HG02973 (cell line): ENCODE results near the gene PCNX1.

Source experiments
- ATAC-seq: cut with Tn5 transposase; IDR thresholded peaks from one replicate; pipeline ENCODE4 v1.9.1; 2021; ENCODE audit warnings: moderate library complexity; ENCODE audit not compliant: unreplicated experiment

PCNX1 gene

GRCh38 chr14:70955543-70956480 lies 48.6 kb downstream of the PCNX1 start:
- ATAC-seq = no peak

DNA sequence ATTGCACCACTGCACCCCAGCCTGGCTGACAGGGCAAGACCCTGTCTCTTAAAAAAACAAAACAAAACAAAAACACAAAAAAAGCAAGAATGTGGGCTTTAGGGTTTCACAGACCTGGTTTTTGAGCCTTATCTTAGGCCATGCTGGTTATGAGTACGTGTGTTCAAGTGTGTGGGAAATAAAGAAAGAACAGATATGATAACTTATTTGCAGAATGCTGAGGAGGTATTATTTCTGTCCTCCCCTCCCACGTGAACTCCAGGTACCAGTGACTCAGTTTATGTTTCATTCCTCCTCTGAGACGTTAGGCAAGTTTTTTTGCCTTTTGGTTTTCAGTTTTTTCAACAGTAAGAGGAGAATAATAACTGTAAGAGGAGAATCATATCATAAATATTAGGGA lies 49.3 kb downstream of the PCNX1 start:
- ATAC-seq = no peak

DNA sequence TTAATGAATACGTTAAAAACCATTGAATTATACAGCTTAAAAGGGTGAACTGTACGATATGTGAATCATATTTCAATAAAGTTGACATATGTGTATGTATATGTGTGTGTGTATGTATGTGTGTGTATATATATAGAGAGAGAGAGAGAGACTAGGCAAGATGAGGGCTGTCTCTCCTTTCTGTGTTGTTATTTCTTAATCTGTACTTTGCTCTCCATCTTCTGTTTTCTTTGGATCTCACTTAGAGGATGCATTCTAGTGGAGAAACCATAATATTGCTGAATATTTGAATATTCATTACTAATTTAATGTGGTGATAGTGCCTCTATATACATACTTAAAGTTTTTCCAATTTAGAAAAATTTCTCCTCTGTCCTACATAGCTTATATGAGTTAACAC lies 50.5 kb downstream of the PCNX1 start:
- ATAC-seq = no peak

- ATAC-seq = no peak
These were observed 55.7 kb downstream of the PCNX1 start for GRCh38 chr14:70962935-70963334.

DNA sequence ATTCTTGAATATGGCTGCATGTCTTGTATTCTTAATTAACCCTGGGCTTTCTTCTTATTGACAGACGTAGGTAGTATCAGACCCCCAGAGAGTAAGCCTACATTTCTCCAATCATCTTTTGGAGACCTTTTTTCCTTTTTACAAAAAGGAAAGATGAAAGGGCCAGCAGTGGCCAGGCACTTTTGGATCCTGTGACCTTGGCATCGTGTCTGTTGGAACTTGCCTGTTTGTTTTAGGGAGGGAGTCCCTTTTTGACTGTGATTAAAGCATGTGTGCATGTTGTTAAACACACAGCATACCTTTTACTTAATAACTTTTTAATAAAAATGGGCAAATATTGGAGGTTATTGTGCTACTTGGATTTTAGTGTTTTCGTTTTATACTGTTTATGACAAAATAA lies 57.2 kb downstream of the PCNX1 start:
- ATAC-seq = no peak

DNA sequence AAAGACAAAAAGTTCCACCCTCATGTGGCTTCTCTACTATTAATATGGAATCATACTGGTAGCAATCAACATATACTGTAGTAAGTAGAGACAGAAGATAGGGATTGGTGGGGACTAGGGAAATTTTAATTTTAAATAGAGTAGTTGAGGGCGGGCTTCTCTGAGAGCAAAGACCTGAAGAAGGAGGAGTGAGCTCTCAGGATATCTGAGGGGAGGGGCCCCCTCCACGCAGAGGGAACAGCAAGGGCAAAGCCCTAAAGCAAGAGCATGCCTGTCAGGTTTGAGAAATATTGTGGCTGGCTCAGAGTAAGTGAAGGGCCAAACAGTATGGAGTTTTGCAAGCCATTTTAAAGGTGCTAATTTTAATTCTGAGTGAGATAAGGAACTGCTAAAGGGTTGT lies 64.3 kb downstream of the PCNX1 start:
- no peak for ATAC-seq

DNA sequence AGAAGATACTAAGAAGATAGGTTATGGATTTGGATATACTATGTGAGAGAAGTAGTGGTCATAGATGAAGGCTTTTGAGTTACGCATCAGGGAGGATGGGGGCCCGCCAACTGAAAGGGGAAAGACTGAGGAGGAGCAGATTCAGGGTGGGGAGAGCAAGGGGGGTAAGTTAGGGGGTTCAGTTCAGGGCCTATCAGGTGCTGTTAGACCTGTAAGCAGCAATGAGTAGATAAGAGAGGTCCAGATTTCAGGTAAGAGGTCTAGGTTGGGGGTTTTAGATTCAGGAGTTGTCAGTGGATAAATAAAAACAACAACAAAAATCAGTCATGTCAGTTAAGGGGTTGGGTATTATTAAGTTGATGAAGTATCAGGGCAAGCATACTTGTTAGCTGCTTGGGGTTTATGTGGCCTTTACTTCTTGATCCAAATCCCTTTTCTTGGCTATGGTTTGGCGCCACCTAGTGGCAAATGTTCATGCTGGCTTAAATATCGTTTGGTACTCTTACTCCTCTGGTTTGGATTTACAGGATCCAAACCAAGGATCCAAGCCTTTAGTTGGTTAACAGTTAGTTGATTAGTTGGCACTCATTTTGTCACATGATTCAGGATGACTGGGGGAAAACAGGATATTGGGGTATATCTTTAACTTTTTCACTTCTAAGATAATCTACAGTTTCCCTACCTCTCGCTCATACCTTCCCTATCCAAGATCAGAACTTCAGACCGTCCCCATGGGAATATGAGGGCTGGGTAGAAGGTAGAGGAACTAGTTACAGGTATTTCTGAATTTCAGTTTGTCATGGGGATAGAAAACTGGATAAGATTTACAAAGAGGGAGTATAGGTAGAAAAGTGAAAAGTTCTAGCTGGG lies 65.1 kb downstream of the PCNX1 start:
- ATAC-seq = no peak

DNA sequence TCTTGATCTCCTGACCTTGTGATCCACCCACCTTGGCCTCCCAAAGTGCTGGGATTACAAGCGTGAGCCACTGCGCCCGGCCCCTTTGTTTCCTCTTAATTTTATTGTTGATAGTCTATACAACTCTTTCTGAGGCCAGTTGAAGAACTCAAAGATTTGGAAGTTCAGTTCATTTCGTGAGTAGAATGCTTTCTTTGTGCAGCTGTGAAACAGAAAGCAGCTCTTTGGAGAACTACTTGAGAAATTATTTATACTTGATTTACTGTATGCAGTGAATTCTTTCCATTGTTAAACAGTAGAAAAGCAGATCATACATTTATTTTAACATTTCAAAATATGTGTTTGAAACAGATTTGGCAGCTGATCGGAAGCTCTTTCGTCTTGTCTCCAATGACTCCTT lies 69.3 kb downstream of the PCNX1 start:
- ATAC-seq = no peak

DNA sequence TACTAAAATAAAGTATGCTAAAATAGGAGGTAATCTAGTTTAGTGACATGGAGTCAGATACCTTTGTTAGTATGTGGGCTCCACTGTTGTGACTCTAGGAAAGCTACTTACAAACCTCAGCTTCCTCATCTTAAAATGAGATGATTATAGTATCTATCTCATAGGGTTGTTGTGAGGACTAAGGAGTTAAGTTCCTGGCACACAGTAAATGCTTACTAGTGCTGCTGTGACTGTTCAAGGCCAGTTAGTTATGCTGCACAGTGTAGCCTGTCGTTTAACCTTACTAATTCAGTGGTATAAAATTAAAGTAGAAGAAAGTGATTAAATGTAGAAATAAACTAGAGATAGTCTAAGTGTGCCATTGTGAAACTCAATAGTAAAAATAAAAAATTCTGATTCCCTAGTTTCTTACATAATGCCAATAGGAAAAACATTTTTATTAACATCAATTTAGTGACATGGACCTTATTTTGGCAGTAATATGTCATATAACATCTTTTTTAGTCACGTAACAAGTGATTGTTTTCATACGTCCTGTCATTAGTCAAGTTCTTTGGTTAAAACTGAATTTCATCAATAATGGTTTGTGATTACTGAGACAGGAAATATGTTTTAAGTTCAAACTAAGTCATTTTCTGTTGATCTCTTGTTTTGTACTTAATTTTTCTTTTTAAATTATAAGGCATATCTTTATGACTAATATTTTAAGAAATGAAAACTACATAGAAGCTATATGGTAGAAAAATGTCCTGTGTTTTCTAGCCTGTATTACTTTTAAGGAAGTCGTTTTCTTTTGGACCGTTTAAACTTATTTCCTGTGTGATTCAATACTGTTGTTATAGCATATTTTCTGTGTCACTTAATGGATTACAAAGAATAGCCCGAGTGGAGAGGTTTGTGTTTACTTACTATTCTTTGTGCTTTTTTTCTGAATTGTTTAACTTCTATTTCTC lies 74.0 kb downstream of the PCNX1 start:
- ATAC-seq = no peak

DNA sequence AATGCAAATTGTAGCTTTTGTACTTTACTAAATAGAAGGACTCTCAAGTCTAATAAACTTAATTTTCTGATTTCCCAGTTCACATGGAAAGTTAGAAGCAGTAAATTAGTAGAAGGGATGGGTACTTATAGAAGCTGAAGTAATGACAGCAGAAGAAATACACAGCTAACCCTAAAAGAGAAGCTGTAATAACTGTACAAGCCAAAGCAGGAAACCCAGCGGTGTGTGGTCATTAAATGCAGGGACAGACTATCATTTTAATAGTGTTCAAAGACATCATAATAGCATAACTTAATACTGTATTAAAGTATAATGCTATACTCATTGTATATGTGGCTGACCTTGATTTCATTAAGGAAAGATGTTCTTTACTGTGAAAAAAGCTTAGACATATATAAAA lies 74.9 kb downstream of the PCNX1 start:
- ATAC-seq = no peak

DNA sequence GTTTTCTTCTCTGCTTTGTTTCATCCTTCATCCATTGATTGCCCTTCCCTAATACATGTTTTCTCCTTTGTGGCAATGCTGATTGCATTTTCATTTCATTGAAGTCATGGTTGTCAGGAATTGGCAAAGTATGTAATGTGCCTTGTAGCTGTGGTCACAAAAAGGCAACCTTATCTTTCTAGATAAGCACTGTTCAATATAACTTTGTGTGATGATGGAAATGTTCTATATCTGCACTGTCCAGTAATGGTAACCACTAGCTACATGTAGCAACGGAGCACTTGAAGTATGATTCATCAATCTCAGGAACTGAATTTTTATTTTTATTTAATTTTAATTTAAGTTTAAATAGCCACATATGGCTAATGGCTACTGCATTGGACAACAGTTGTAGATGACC lies 79.8 kb downstream of the PCNX1 start:
- ATAC-seq = no peak

DNA sequence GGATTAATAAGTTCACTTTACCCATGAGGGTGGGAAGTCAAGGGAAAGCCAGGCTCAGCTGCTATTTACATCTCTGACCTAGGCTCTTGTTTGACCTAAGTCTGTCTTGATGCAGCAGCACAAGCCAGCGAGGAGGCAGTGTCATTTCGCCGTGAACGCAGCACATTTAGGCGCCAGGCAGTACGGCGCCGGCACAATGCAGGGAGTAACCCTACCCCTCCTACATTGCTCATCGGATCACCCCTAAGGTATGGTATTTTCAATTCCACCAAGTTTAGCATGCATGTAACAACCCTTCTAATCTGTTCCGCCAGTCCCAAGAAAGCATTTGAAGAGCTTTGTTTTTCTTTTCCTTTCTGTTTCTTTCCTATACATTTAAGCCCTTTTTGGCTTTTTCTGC lies 81.2 kb downstream of the PCNX1 start:
- ATAC-seq = no peak

DNA sequence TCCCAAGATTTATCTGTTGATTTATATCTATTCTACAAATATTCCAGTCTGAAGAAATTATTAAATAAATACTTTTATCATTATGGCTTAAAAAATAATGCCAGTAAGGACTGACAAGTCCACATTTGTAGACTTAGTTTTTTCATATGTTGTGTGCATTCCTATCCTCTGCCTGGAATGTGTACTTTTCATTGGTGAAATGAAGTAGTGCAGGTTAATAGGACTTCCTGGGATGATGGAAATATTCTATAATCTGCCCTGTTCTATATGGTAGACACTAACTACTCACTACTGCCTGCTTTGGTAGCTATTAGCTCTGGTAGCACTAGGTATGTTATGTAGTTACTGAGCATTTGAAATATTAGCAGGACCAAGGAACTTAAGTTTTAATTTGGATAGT lies 86.7 kb downstream of the PCNX1 start:
- ATAC-seq = no peak

DNA sequence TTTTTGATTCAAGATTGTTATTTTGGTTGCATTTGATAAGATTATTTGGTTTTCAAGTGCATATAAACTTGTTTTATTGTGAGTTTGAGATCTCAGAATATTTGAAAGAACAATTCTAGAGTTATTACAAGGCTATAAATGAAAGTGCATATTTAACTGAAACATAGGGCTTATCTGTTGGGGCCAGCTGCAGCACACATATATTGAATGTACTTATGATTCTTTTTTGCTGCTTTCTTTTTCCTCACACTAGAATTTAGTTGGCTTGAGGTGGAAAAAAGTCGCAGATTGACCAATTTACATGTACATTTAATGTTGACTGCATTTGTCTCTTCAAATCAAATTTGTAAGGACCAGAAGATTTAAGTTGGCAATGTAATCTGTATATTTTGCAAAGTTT lies 88.0 kb downstream of the PCNX1 start:
- no peak for ATAC-seq

GRCh38 chr14:70995671-70996070 lies 88.4 kb downstream of the PCNX1 start:
- ATAC-seq = no peak

- no peak for ATAC-seq
These were observed 91.9 kb downstream of the PCNX1 start for GRCh38 chr14:70999117-70999516.

DNA sequence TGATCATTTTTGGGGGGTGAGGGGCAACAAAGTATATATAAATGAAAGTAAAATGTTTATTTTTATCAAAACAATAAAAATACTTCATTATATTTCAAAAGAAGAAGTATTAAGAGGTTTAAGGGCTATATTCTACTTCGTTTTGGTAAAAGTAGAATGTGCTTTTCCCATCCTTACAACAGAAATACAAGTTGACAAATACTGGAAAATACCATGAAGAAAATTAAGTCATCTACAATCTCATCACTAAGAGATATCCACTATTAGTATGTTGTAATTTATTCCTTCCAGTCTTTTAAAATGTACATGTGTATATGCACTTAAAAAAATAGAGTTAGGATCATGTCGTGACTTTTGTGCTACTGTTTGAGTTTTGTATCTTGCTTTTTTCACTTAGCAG lies 92.8 kb downstream of the PCNX1 start:
- ATAC-seq = no peak

- no peak for ATAC-seq
These were observed 94.5 kb downstream of the PCNX1 start for GRCh38 chr14:71001742-71002141.

GRCh38 chr14:71003156-71003555 lies 95.9 kb downstream of the PCNX1 start:
- ATAC-seq = no peak

GRCh38 chr14:71004481-71004880 lies 97.2 kb downstream of the PCNX1 start:
- ATAC-seq = no peak

DNA sequence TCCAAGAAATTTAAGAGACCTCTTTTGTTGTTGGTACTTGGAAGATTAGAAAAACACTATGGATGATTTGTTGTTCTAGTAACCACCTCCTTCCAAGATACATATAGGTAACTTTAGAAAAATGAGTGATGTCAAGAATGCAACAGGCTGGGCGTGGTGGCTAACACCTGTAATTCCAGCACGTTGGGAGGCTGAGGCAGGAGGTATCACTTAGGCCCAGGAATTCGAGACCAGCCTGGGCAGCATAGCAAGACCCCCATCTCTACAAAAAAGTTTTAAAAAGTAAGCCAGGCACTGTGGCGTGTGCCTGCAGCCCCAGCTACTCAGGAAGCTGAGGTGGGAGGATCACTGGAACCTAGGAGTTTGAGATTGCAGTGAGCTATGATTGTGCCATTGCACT lies 97.8 kb downstream of the PCNX1 start:
- no peak for ATAC-seq
